ENCODE measurements around the gene GAK.

The GAK gene

DNA sequence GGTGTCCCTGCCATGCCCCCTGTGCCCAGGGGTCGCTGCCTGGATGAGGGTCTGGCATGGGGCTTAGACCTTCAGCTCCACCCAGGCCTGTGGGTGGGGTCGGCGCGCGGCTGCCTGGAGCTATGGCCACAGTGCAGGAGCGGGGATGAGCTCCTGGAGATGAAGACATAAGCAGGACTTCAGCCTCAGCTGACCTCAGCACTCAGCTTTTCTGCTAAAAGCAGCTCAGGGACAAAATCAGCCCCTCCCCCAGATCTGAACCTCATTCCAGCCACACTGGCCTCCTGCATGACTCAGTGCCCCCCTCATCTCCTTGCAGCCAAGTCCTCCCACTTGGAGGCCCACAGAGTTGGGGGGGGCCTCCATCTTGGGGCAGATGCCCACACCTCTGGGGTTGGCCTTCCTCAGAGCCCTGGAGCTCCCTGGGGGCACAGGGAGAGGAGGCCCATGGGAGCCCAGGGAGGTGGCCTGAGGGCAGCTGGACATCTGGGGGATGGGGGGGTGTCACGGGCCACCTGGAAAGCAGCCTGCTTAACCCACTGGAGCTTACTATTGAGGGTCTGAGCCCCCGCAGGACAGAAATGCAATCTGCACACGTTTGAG is 86.8 kb downstream of the GAK start:
- no peak for DNase-seq (ENCODE audit: low read depth)
- H3K4me3 ChIP-seq (ENCODE audit: control insufficient read depth, low read depth, low read length), result no peak overlapping the region
- no peak for TF ChIP-seq CTCF (IDR thresholded peaks at IDR 0.05; ENCODE audit: control insufficient read depth, insufficient read depth, low read depth, low read length, missing control alignments)

DNA sequence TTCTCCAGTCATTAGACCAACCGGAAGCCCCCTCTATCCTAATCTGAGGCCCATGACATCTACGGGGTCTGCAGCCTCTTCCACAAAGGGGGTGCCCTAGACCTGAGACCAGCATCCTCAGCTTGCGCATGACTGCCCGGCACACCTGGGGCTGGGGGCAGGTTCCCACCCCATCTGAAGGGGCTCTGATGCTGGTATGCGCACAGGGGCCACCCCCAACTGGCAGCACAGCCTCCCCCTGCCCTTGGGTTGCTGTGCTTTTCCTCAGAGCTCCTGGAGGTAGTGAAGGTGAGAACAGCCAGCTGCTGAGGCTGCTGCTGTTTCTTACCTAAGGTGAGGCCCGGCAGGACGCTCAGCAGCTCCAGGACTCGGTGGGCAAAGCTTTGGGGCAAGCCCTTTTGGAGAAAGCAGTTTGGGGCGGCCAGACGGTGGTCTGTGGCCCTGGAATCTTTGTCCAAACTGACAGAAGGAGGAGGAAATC is 87.3 kb downstream of the GAK start:
- no peak for TF ChIP-seq CTCF (IDR thresholded peaks at IDR 0.05; ENCODE audit: control insufficient read depth, insufficient read depth, low read depth, low read length, missing control alignments)
- no peak for DNase-seq (ENCODE audit: low read depth)
- H3K4me3 ChIP-seq (ENCODE audit: control insufficient read depth, low read depth, low read length), result no peak overlapping the region

DNA sequence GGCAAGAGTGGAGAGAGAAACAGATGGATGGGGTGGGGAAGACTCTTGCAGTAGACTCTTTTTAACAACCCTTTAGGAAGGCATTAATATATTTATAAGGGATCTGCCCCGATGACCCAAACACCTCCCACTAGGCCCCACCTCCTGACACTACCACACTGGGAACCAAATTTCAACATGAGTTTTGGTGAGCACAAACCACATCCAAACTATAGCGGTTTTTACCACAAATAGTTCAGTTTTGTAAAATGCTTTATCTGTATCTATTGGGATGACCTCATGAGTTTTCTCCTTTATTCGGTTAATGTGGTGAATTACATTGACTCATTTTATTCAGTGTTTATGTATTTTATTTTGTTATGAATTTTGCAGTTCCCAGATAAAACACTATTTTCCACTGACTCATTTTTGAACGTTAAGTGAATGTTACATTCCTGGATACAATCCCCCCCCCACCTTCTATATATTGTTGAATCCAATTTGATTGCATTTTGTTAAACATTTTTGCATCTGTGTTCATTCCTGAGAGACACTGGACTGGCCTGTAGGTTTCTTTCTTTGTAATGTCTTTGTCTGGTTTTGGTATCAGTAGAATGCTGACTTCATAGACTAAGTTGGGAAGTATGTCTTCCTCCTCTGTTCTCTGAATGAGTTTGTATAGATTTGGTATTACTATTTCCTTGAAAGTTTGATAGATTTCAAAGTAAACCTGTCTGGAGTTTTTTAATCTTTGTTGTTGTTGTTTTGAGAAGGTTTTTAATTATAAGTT is 92.3 kb downstream of the GAK start:
- DNase-seq (ENCODE audit: low read depth), result no peak
- TF ChIP-seq CTCF (IDR thresholded peaks at IDR 0.05; ENCODE audit: control insufficient read depth, insufficient read depth, low read depth, low read length, missing control alignments), result no peak
- H3K4me3 ChIP-seq (ENCODE audit: control insufficient read depth, low read depth, low read length), result no peak overlapping the region

DNA sequence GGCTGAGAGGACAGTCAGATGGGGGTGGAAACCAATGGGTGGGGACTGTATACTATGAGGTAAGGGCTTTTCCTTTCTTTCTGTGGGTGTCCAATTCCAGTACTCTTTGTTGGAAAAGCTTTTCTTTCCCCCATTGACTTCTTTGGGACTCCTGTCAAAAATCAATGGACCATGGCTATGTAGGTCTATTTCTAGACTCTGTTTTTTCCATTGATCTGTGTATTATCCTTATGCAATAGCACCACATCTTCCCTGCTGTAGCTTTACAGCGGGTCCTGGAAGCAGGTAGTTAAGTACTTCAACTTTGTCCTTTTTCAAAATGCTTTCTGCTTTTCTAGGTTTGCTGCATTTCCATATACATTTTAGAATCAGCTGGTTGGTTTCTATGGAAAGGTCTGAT is 94.3 kb downstream of the GAK start:
- H3K4me3 ChIP-seq (ENCODE audit: control insufficient read depth, low read depth, low read length), result no peak overlapping the region
- TF ChIP-seq CTCF (IDR thresholded peaks at IDR 0.05; ENCODE audit: control insufficient read depth, insufficient read depth, low read depth, low read length, missing control alignments), result no peak
- no peak for DNase-seq (ENCODE audit: low read depth)

GRCh38 chr4:836750-837301 is 95.3 kb downstream of the GAK start:
- H3K4me3 ChIP-seq (ENCODE audit: control insufficient read depth, low read depth, low read length), result no peak overlapping the region
- TF ChIP-seq CTCF (IDR thresholded peaks at IDR 0.05; ENCODE audit: control insufficient read depth, insufficient read depth, low read depth, low read length, missing control alignments), result no peak
- no peak for DNase-seq (ENCODE audit: low read depth)

GRCh38 chr4:836003-836511 is 96.1 kb downstream of the GAK start:
- no peak overlapping the region for H3K4me3 ChIP-seq (ENCODE audit: control insufficient read depth, low read depth, low read length)
- no peak for TF ChIP-seq CTCF (IDR thresholded peaks at IDR 0.05; ENCODE audit: control insufficient read depth, insufficient read depth, low read depth, low read length, missing control alignments)
- DNase-seq (ENCODE audit: low read depth), result no peak

All from AG09309 (cell line).